Measurements from ENCODE around the gene CECR2. TPM values are rescaled to one million over a fixed set of nuclear protein-coding genes. Genes with fewer than 3 reads are reported as not detected.

The CECR2 gene
- 1 to 10 TPM; 1.1 to 2.1 (median 1.3) TPM for total RNA-seq

GRCh38 chr22:17369439-17370025 is at the start of gene CECR2:
TSS of gene CECR2 (plus strand) at chr22:17369460. CDS start at chr22:17369784, 324 bp downstream.
- H3K27me3 ChIP-seq, result peaks cover 0 to 81% (median 13%) of the 10 kb centered on the region in 4 donors
- intact Hi-C loops (cut with DNase I), result loop anchor here (5.0 to 10.0 kb wide), 2 partner anchors 68 to 135 kb away; no protein-coding TSS in a partner anchor
- H3K4me3 ChIP-seq, result peak within 1 kb of the TSS; percentile 63 to 72 (median 68)
- H3K9me3 ChIP-seq, result no peaks in the 10 kb centered on the region
- H3K27ac ChIP-seq (replicated peaks in 1 of 4), result peak within 1 kb of the TSS; percentile 56 to 84 (median 76)
- no peak for DNase-seq (ENCODE audit: extremely low spot score)
- TF ChIP-seq EP300 (IDR thresholded peaks at IDR 0.05) (no peak), POLR2A (IDR thresholded peaks at IDR 0.05; ENCODE audit: low read depth) (no peak), CTCF (IDR thresholded peaks at IDR 0.05) (no peak), POLR2AphosphoS5 (IDR thresholded peaks at IDR 0.05) (no peak)
- no peaks in the 10 kb centered on the region for H3K36me3 ChIP-seq
- 0% methylated on average over 4 of the region's 92 CpGs for WGBS
- H3K4me1 ChIP-seq, result peaks cover 0 to 36% (median 30%) of the 10 kb centered on the region in 4 donors

GRCh38 chr22:17319546-17319945 is 49.7 kb upstream of the CECR2 start:
- H3K27ac ChIP-seq (replicated peaks in 1 of 4), result no peak overlapping the region
- no peaks in the 10 kb centered on the region for H3K9me3 ChIP-seq
- no peak for DNase-seq (ENCODE audit: extremely low spot score)
- TF ChIP-seq POLR2A (IDR thresholded peaks at IDR 0.05; ENCODE audit: low read depth), result no peak
- TF ChIP-seq CTCF (IDR thresholded peaks at IDR 0.05), result no peak
- TF ChIP-seq EP300 (IDR thresholded peaks at IDR 0.05), result no peak
- TF ChIP-seq POLR2AphosphoS5 (IDR thresholded peaks at IDR 0.05), result no peak
- no peak overlapping the region for H3K4me3 ChIP-seq
- 53% methylated on average over 5 of the region's 5 CpGs for WGBS
- no peaks in the 10 kb centered on the region for H3K4me1 ChIP-seq
- no peaks in the 10 kb centered on the region for H3K36me3 ChIP-seq
- intact Hi-C loops (cut with DNase I), result no loop called here
- peaks cover 0 to 16% (median 0%) of the 10 kb centered on the region in 4 donors for H3K27me3 ChIP-seq

- no peak overlapping the region for H3K27ac ChIP-seq (replicated peaks in 1 of 4)
- no peaks in the 10 kb centered on the region for H3K36me3 ChIP-seq
- WGBS, result 54% methylated on average over 4 of the region's 4 CpGs
- DNase-seq (ENCODE audit: extremely low spot score), result no peak
- H3K4me3 ChIP-seq, result no peak overlapping the region
- H3K27me3 ChIP-seq, result peaks cover 0 to 2% (median 0%) of the 10 kb centered on the region in 4 donors
- intact Hi-C loops (cut with DNase I), result no loop called here
- H3K9me3 ChIP-seq, result no peaks in the 10 kb centered on the region
- TF ChIP-seq POLR2A (IDR thresholded peaks at IDR 0.05; ENCODE audit: low read depth) (no peak), EP300 (IDR thresholded peaks at IDR 0.05) (no peak), CTCF (IDR thresholded peaks at IDR 0.05) (no peak), POLR2AphosphoS5 (IDR thresholded peaks at IDR 0.05) (no peak)
- no peaks in the 10 kb centered on the region for H3K4me1 ChIP-seq
Observed at GRCh38 chr22:17322511-17322910, 46.7 kb upstream of the CECR2 start.

GRCh38 chr22:17331690-17332089 is 37.6 kb upstream of the CECR2 start:
- no peak for TF ChIP-seq POLR2AphosphoS5 (IDR thresholded peaks at IDR 0.05)
- TF ChIP-seq EP300 (IDR thresholded peaks at IDR 0.05), result no peak
- TF ChIP-seq POLR2A (IDR thresholded peaks at IDR 0.05; ENCODE audit: low read depth), result no peak
- no peak for TF ChIP-seq CTCF (IDR thresholded peaks at IDR 0.05)
- Histone ChIP-seq H3K27me3 (peaks cover 0 to 11% (median 0%) of the 10 kb centered on the region in 4 donors), H3K9me3 (no peaks in the 10 kb centered on the region), H3K4me1 (no peaks in the 10 kb centered on the region), H3K4me3 (no peak overlapping the region), H3K36me3 (no peaks in the 10 kb centered on the region), H3K27ac (replicated peaks in 1 of 4) (no peak overlapping the region)
- intact Hi-C loops (cut with DNase I), result no loop called here
- 91% methylated on average over 9 of the region's 9 CpGs for WGBS
- no peak for DNase-seq (ENCODE audit: extremely low spot score)
